Prostate gland (tissue), 2 donors: ENCODE results near the gene CHAF1A.

Experiments
- CTCF ChIP-seq, 4 experiments: fragments of 200-600 bp in 2 of 4; fragments of 450-650 bp in 2 of 4; sonication (generic) in 2 of 4; IDR thresholded peaks; 1 replicate in 3 of 4; 2 replicates in 1 of 4; pipeline ENCODE4 v1.5.1; 2016 to 2019; ENCODE audit warnings: antibody characterized with exemption in 4 of 4, mild to moderate bottlenecking in 2 of 4, moderate library complexity in 2 of 4
- POLR2A ChIP-seq: fragments of 450-650 bp; IDR thresholded peaks from one replicate; pipeline ENCODE4 v1.6.1; 2016; ENCODE audit warnings: antibody characterized with exemption, mild to moderate bottlenecking
- POLR2AphosphoS5 ChIP-seq: sonication (generic); formaldehyde crosslinking; IDR thresholded peaks from one replicate; pipeline ENCODE4 v1.6.1; 2017; ENCODE audit warnings: antibody characterized with exemption

- TF ChIP-seq CTCF (IDR thresholded peaks at IDR 0.05) (no peak), POLR2A (no peak), POLR2AphosphoS5 (no peak)
Observed at GRCh38 chr19:4371247-4372164, 30.9 kb upstream of the CHAF1A start.
